ENCODE results near the gene SPATA9. TPM values are rescaled to one million over a fixed set of nuclear protein-coding genes. Genes with fewer than 3 reads are reported as not detected.

SPATA9 gene
- total and polyA plus RNA-seq, 2 donors (not counting 1 experiment from before 2014, with no cell fraction given) = not detected

DNA sequence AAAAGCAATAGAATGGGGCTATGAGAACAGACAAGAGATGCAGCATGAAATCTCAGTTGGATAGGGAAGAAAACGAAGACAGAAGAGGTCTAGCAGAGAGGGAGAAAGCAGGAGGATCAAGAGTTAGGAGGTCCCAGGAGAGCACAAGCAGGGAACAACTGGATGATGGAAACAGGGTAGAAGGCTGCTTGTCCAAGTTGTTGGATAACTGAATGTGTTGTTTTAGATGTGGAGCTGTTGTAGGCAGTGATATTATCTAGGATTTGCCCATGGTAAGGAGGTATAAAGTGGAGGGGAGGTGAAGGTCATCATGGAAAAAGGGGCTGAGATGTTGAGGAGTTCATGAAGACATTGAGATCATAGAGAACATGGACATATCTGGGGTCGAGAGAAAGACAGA, 35.9 kb upstream of the SPATA9 start:
- 80% methylated on average over 2 of the region's 2 CpGs for WGBS (ENCODE audit: insufficient coverage)
- no peak for DNase-seq
- Histone ChIP-seq H3K9ac (ENCODE audit: low read length) (no peak overlapping the region), H3K27ac (ENCODE audit: low read length in 2 of 2) (no peak overlapping the region), H3K4me1 (ENCODE audit: control insufficient read depth in 2 of 2, insufficient read depth in 2 of 2, low read length in 2 of 2) (peaks cover 5 to 13% of the 10 kb centered on the region in 2 donors), H3K4me3 (ENCODE audit: control extremely low read depth in 1 of 5, extremely low read depth in 1 of 5, insufficient read depth in 1 of 5, low read depth in 2 of 5, low read length in 4 of 5) (no peak overlapping the region), H2AFZ (ENCODE audit: insufficient read depth, low read depth, low read length, poor library complexity, severe bottlenecking) (no peak overlapping the region), H4K20me1 (ENCODE audit: control insufficient read depth, insufficient read depth, low read length, poor library complexity, severe bottlenecking) (no peaks in the 10 kb centered on the region), H3K79me2 (ENCODE audit: control insufficient read depth, insufficient read depth, low read length) (no peaks in the 10 kb centered on the region), H3K27me3 (replicated peaks in 1 of 4; ENCODE audit: control extremely low read depth in 1 of 4, control insufficient read depth in 3 of 4, insufficient read depth in 4 of 4, low read length in 3 of 4) (no peaks in the 10 kb centered on the region), H3K36me3 (replicated peaks in 1 of 2; ENCODE audit: control extremely low read depth in 1 of 2, control insufficient read depth in 1 of 2, extremely low read depth in 1 of 2, insufficient read depth in 2 of 2, low read length in 1 of 2) (no peaks in the 10 kb centered on the region), H3K9me3 (ENCODE audit: control extremely low read depth in 1 of 3, control insufficient read depth in 2 of 3, insufficient read depth in 1 of 3, low read length in 2 of 3) (no peaks in the 10 kb centered on the region), H3K4me2 (replicated peaks; ENCODE audit: low read depth, low read length, poor library complexity, severe bottlenecking) (no peak overlapping the region)
- Mint-ChIP-seq H3K4me3 (no peak overlapping the region), H3K4me1 (no peaks in the 10 kb centered on the region), H3K9me3 (ENCODE audit: insufficient read depth) (no peaks in the 10 kb centered on the region), H3K27ac (no peak overlapping the region), H3K27me3 (no peaks in the 10 kb centered on the region)
- no peak for TF ChIP-seq EZH2 (IDR thresholded peaks at IDR 0.05; ENCODE audit: borderline replicate concordance, insufficient read depth, low read depth, low read length, poor library complexity, severe bottlenecking)
- TF ChIP-seq, protein P1, sequence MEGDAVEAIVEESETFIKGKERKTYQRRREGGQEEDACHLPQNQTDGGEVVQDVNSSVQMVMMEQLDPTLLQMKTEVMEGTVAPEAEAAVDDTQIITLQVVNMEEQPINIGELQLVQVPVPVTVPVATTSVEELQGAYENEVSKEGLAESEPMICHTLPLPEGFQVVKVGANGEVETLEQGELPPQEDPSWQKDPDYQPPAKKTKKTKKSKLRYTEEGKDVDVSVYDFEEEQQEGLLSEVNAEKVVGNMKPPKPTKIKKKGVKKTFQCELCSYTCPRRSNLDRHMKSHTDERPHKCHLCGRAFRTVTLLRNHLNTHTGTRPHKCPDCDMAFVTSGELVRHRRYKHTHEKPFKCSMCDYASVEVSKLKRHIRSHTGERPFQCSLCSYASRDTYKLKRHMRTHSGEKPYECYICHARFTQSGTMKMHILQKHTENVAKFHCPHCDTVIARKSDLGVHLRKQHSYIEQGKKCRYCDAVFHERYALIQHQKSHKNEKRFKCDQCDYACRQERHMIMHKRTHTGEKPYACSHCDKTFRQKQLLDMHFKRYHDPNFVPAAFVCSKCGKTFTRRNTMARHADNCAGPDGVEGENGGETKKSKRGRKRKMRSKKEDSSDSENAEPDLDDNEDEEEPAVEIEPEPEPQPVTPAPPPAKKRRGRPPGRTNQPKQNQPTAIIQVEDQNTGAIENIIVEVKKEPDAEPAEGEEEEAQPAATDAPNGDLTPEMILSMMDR (IDR thresholded peaks at IDR 0.05) = no peak
- POLR2A ChIA-PET = no interaction called here
- ATAC-seq (ENCODE audit: low read depth) = no peak
- intact Hi-C loops (cut with micrococcal nuclease) = no loop called here
- CTCF ChIA-PET = interaction anchor here (1.3 to 1.4 kb wide), 2 partner anchors 63 to 77 kb away, joined by 3 to 4 read pairs; no protein-coding TSS in a partner anchor

DNA sequence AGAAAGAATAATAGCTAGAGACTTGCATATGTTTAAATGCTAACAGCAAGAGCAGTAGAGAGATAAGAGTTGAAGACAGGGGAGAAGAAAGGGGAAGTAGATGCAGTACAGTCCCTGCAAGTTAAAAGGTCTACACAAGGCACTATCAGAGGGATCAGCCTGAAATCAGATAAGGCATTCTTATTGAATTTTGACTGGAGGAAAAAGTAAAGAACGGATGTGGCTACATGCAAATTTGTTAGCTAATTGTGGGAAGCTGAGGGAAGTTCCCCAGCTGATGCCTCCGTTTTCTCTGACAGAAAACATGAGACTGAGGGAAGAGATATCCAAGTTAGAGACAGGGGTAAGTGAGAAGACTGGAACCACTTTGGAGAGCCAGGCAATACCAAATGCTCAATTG, 35.4 kb upstream of the SPATA9 start:
- no peak overlapping the region for H3K27ac ChIP-seq (ENCODE audit: low read length in 2 of 2)
- H3K9ac ChIP-seq (ENCODE audit: low read length) = no peak overlapping the region
- H3K4me2 ChIP-seq (replicated peaks; ENCODE audit: low read depth, low read length, poor library complexity, severe bottlenecking) = no peak overlapping the region
- no peaks in the 10 kb centered on the region for H3K79me2 ChIP-seq (ENCODE audit: control insufficient read depth, insufficient read depth, low read length)
- ChIA-PET POLR2A (interaction anchor here (1.0 kb wide), 1 partner anchor 71 kb away, joined by 3 read pairs; no protein-coding TSS in a partner anchor), CTCF (interaction anchor here (1.1 to 1.4 kb wide), 2 partner anchors 17 to 63 kb away, joined by 3 to 4 read pairs; no protein-coding TSS in a partner anchor)
- WGBS (ENCODE audit: insufficient coverage) = 4% methylated on average over 2 of the region's 2 CpGs
- no peaks in the 10 kb centered on the region for H3K9me3 ChIP-seq (ENCODE audit: control extremely low read depth in 1 of 3, control insufficient read depth in 2 of 3, insufficient read depth in 1 of 3, low read length in 2 of 3)
- Mint-ChIP-seq H3K9me3 (ENCODE audit: insufficient read depth) (no peaks in the 10 kb centered on the region), H3K27ac (no peak overlapping the region), H3K27me3 (no peaks in the 10 kb centered on the region), H3K4me1 (no peaks in the 10 kb centered on the region), H3K4me3 (no peak overlapping the region)
- H2AFZ ChIP-seq (ENCODE audit: insufficient read depth, low read depth, low read length, poor library complexity, severe bottlenecking) = no peak overlapping the region
- TF ChIP-seq, protein P1 (IDR thresholded peaks at IDR 0.05) = no peak
- TF ChIP-seq EZH2 (IDR thresholded peaks at IDR 0.05; ENCODE audit: borderline replicate concordance, insufficient read depth, low read depth, low read length, poor library complexity, severe bottlenecking) = no peak
- ATAC-seq (ENCODE audit: low read depth) = peak; percentile 58
- no peaks in the 10 kb centered on the region for H3K27me3 ChIP-seq (replicated peaks in 1 of 4; ENCODE audit: control extremely low read depth in 1 of 4, control insufficient read depth in 3 of 4, insufficient read depth in 4 of 4, low read length in 3 of 4)
- H3K36me3 ChIP-seq (replicated peaks in 1 of 2; ENCODE audit: control extremely low read depth in 1 of 2, control insufficient read depth in 1 of 2, extremely low read depth in 1 of 2, insufficient read depth in 2 of 2, low read length in 1 of 2) = no peaks in the 10 kb centered on the region
- H3K4me1 ChIP-seq (ENCODE audit: control insufficient read depth in 2 of 2, insufficient read depth in 2 of 2, low read length in 2 of 2) = peaks cover 5 to 13% of the 10 kb centered on the region in 2 donors
- intact Hi-C loops (cut with micrococcal nuclease) = no loop called here
- no peaks in the 10 kb centered on the region for H4K20me1 ChIP-seq (ENCODE audit: control insufficient read depth, insufficient read depth, low read length, poor library complexity, severe bottlenecking)
- no peak overlapping the region for H3K4me3 ChIP-seq (ENCODE audit: control extremely low read depth in 1 of 5, extremely low read depth in 1 of 5, insufficient read depth in 1 of 5, low read depth in 2 of 5, low read length in 4 of 5)
- DNase-seq = peak; percentile 48

All from B cell (primary cell).